ENCODE results near the gene BHMT2.

DNA sequence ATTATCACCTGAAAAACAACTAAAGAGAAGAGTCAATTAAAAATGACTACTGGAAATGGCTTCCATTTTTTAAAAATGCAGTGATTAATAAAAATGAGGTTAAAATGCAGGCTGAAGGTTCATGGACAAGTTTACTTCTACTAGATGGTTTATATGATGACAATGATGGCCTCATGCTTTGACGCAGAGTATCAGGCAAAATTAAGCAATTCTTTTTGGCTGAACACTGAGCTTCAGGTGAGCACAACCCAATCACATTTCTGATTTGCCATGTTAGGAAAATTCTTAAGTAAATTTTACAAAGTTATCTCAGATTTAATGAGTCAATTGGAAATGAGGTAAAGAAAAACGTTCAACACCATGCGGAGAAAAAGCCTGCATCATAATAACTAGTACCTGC is 22.4 kb upstream of the BHMT2 start:
- TF ChIP-seq, protein P1, sequence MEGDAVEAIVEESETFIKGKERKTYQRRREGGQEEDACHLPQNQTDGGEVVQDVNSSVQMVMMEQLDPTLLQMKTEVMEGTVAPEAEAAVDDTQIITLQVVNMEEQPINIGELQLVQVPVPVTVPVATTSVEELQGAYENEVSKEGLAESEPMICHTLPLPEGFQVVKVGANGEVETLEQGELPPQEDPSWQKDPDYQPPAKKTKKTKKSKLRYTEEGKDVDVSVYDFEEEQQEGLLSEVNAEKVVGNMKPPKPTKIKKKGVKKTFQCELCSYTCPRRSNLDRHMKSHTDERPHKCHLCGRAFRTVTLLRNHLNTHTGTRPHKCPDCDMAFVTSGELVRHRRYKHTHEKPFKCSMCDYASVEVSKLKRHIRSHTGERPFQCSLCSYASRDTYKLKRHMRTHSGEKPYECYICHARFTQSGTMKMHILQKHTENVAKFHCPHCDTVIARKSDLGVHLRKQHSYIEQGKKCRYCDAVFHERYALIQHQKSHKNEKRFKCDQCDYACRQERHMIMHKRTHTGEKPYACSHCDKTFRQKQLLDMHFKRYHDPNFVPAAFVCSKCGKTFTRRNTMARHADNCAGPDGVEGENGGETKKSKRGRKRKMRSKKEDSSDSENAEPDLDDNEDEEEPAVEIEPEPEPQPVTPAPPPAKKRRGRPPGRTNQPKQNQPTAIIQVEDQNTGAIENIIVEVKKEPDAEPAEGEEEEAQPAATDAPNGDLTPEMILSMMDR (IDR thresholded peaks at IDR 0.05): no peak
- no peak for TF ChIP-seq POLR2A (IDR thresholded peaks at IDR 0.05)

All from vagina (tissue), 2 donors.